Gastrocnemius medialis (tissue), 4 donors: ENCODE data around the gene RGS17. TPM values are rescaled to one million over a fixed set of nuclear protein-coding genes. Genes with fewer than 3 reads are reported as not detected.

ENCODE experiments used
- ATAC-seq, 2 donors: fragments of 150-250 bp; one replicate each; pipeline ENCODE4 v1.9.1; 2016
- DNase-seq, 2 donors: peaks; one replicate each; pipeline ENCODE4 v3.0.0-alpha.2; 2019
- H3K27ac ChIP-seq, 4 donors: fragments of 200-600 bp; sonication (generic); 1 replicate in 1 of 4; 2 replicates in 3 of 4; pipeline ENCODE4 v1.5.1; 2016 to 2018; ENCODE audit warnings: mild to moderate bottlenecking in 2 of 4, moderate library complexity in 1 of 4
- H3K27me3 ChIP-seq, 3 donors: fragments of 200-600 bp; sonication (generic) in 2 of 3; 1 replicate in 1 of 3; 2 replicates in 2 of 3; pipeline versions ENCODE4 v1.5.1 to v1.6.0; 2016 to 2019; ENCODE audit warnings: mild to moderate bottlenecking in 1 of 3, moderate library complexity in 1 of 3
- H3K36me3 ChIP-seq, 2 donors: fragments of 200-600 bp; sonication (generic) in 1 of 2; one replicate each; pipeline ENCODE4 v1.5.1; 2017 to 2018
- H3K4me1 ChIP-seq, 2 donors: fragments of 200-600 bp; sonication (generic) in 1 of 2; one replicate each; pipeline ENCODE4 v1.5.1; 2016 to 2017; ENCODE audit warnings: mild to moderate bottlenecking in 2 of 2
- H3K4me3 ChIP-seq, 4 donors: fragments of 200-600 bp; sonication (generic) in 3 of 4; 1 replicate in 1 of 4; 2 replicates in 3 of 4; pipeline ENCODE4 v1.5.1; 2016 to 2019; ENCODE audit warnings: mild to moderate bottlenecking in 2 of 4
- H3K9me3 ChIP-seq, 3 donors: fragments of 200-600 bp; sonication (generic) in 2 of 3; 1 replicate in 1 of 3; 2 replicates in 2 of 3; pipeline ENCODE4 v1.5.1; 2016 to 2019
- POLR2A ChIP-seq, 2 donors: fragments of 450-650 bp; IDR thresholded peaks; one replicate each; pipeline ENCODE4 v1.6.1; 2017; ENCODE audit warnings: antibody characterized with exemption in 2 of 2, mild to moderate bottlenecking in 2 of 2, moderate library complexity in 2 of 2
- in situ Hi-C, 4 donors: fragments of 200-750 bp; cut with MboI; loops; one replicate each; pipeline versions ENCODE4 v1.15.0 to v1.8.0; 2017; ENCODE audit warnings: low sequenced_read_pairs in 4 of 4
- intact Hi-C: fragments of 100-400 bp; cut with DNase I; formaldehyde crosslinking; loops from one replicate; pipeline ENCODE4 v1.15.1; 2023; ENCODE audit warnings: low total_unique reads
- total RNA-seq, 4 donors: library from RNA; depleted of rRNA; stranded (reverse); fragments of >200 nt; gene quantifications; one replicate each; pipeline versions ENCODE4 v1.1.0 to v1.2.3, GENCODE V29; 2016
- TF ChIP-seq, protein P1 (sequence below), 5 experiments: fragments of 450-650 bp in 3 of 5; fragments of 200-600 bp in 2 of 5; sonication (generic) in 2 of 5; IDR thresholded peaks in 4 of 5; conservative IDR thresholded peaks in 1 of 5; 1 replicate in 4 of 5; 2 replicates in 1 of 5; pipeline ENCODE4 v1.5.1; 2016 to 2019; ENCODE audit warnings: antibody characterized with exemption in 5 of 5, mild to moderate bottlenecking in 3 of 5, moderate library complexity in 3 of 5

The RGS17 gene
- total RNA-seq, 4 donors from 2014 or later = 0.11 TPM; not detected in 3

DNA sequence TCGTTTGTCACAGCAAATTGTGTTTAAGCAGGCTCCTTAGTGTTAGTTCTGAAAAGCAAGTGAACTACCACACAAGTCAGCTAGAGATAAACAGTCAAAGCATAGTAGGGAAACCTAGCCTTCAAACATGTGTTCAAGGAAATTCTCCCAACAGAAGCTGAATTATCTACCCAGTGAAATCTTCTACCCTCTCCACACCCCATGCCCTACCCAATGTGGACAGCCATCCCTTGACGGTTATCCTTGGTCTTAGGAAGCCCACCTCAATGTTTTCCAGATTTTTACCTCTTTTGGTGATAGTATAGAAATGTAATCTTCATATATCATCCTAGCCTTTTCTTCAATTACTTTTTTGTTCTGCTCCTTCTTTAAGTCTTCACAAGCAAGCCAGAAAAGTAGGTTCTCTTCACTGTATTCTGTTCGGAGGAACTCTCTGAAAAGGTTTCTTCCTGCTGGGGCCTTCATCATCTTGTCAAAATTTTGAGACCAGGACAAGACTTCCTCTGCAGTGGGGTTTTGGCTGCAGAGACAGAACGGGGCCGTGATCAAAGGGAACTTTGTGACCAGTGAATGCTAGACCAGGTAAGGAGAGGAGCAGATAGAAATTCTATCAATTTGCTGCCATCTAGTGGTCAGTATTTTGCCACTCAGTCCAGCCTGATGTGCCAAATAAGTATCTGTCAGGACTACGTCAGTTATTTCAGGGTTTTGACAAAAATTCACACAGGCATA lies 106.9 kb downstream of the RGS17 start:
- no peaks in the 10 kb centered on the region for H3K9me3 ChIP-seq
- DNase-seq = no peak
- in situ Hi-C loops = loop anchor here in 2 of 4 donors (10.0 kb wide), 1 partner anchor 159 kb away; no protein-coding TSS in a partner anchor
- no peak for TF ChIP-seq POLR2A (IDR thresholded peaks at IDR 0.05)
- TF ChIP-seq, protein P1, sequence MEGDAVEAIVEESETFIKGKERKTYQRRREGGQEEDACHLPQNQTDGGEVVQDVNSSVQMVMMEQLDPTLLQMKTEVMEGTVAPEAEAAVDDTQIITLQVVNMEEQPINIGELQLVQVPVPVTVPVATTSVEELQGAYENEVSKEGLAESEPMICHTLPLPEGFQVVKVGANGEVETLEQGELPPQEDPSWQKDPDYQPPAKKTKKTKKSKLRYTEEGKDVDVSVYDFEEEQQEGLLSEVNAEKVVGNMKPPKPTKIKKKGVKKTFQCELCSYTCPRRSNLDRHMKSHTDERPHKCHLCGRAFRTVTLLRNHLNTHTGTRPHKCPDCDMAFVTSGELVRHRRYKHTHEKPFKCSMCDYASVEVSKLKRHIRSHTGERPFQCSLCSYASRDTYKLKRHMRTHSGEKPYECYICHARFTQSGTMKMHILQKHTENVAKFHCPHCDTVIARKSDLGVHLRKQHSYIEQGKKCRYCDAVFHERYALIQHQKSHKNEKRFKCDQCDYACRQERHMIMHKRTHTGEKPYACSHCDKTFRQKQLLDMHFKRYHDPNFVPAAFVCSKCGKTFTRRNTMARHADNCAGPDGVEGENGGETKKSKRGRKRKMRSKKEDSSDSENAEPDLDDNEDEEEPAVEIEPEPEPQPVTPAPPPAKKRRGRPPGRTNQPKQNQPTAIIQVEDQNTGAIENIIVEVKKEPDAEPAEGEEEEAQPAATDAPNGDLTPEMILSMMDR (IDR thresholded peaks at IDR 0.05 in 4 of 5, conservative IDR thresholded peaks at IDR 0.05 in 1 of 5) = peak; percentile 45 to 79 (median 69)
- H3K36me3 ChIP-seq = no peaks in the 10 kb centered on the region
- H3K27ac ChIP-seq = no peak overlapping the region
- H3K4me3 ChIP-seq = no peak overlapping the region
- intact Hi-C loops = loop anchor here (1.0 to 2.0 kb wide), 2 partner anchors 21 to 159 kb away; no protein-coding TSS in a partner anchor
- H3K4me1 ChIP-seq = no peaks in the 10 kb centered on the region
- H3K27me3 ChIP-seq = no peaks in the 10 kb centered on the region
- peak; percentile 80 to 91 for ATAC-seq

DNA sequence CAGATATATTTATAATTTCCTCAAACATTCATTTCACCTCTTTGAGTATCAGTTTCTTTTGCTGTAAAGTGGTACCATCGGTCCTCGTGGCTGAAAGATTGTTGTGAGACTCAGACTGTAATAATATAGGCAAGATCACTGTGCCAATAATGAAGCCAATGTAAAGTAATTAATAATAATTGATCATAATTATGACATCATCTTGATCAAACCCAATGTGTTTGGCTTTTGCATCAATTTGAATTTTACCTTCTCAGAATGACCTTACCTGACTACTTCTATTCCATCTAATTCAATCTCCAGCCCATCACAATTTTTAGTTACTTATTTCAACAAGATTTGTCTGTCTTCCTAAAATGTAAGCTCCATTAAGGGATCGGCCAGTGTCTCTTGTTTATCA lies 112.7 kb downstream of the RGS17 start:
- ATAC-seq = no peak
- H3K4me1 ChIP-seq = no peaks in the 10 kb centered on the region
- DNase-seq = no peak
- no peak overlapping the region for H3K4me3 ChIP-seq
- intact Hi-C loops = no loop called here
- H3K36me3 ChIP-seq = no peaks in the 10 kb centered on the region
- no peak overlapping the region for H3K27ac ChIP-seq
- TF ChIP-seq, protein P1 (IDR thresholded peaks at IDR 0.05 in 4 of 5, conservative IDR thresholded peaks at IDR 0.05 in 1 of 5) = no peak
- no peak for TF ChIP-seq POLR2A (IDR thresholded peaks at IDR 0.05)
- H3K27me3 ChIP-seq = no peaks in the 10 kb centered on the region
- in situ Hi-C loops = loop anchor here in 1 of 4 donors (5.0 kb wide), 1 partner anchor 61 kb away; no protein-coding TSS in a partner anchor
- H3K9me3 ChIP-seq = no peaks in the 10 kb centered on the region

DNA sequence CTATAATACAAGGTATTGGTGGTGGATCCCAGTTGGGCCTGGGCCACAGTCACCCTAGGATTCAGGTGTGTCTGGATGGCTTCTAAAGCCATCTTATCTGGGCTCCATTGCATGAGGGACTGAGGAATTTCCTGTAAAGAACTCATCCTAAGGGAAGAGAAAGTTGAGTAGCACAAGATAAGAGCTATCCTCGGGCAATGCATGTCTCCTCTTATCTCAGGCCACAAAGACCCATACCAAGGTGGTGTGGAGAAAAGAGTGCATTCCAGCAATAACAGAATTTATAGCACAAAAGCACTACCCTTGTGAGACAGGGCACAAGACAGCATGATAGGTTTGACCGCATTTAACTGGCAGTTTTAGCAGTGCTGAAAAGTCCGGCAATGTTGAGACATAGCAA lies 114.2 kb downstream of the RGS17 start:
- no peak overlapping the region for H3K4me3 ChIP-seq
- H3K4me1 ChIP-seq = no peaks in the 10 kb centered on the region
- ATAC-seq (no peak), DNase-seq (no peak)
- no peaks in the 10 kb centered on the region for H3K36me3 ChIP-seq
- no peaks in the 10 kb centered on the region for H3K27me3 ChIP-seq
- intact Hi-C loops (no loop called here), in situ Hi-C loops (loop anchor here in 1 of 4 donors (5.0 kb wide), 1 partner anchor 60 kb away; no protein-coding TSS in a partner anchor)
- H3K9me3 ChIP-seq = no peaks in the 10 kb centered on the region
- H3K27ac ChIP-seq = no peak overlapping the region
- TF ChIP-seq, protein P1 (IDR thresholded peaks at IDR 0.05 in 4 of 5, conservative IDR thresholded peaks at IDR 0.05 in 1 of 5) = no peak
- no peak for TF ChIP-seq POLR2A (IDR thresholded peaks at IDR 0.05)

DNA sequence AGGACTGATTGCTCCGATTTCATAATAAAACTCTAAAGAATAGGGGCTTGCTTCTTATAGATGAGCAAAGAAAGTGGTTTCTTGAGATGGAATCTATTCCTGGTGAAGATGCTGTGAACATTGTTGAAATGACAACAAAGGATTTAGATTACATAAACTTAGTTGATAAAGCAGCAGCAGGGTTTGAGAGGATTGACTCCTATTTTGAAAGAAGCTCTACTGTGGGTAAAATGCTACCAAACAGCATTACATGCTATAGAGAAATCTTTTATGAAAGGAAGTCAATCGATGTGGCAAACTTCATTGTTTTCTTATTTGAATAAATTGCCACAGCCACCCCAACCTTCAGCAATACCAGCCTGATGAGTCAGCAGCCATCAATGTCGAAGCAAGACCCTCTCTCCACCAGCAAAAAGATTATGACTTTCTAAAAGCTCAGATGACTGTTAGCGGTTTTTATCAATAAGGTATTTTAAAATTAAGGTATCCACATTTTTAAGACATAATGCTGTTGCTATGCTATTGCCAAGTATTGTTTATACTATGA lies 115.9 kb downstream of the RGS17 start:
- DNase-seq = no peak
- no peaks in the 10 kb centered on the region for H3K9me3 ChIP-seq
- in situ Hi-C loops (loop anchor here in 1 of 4 donors (5.0 kb wide), 1 partner anchor 58 kb away; no protein-coding TSS in a partner anchor), intact Hi-C loops (no loop called here)
- ATAC-seq = no peak
- no peak overlapping the region for H3K27ac ChIP-seq
- H3K27me3 ChIP-seq = no peaks in the 10 kb centered on the region
- TF ChIP-seq, protein P1 (IDR thresholded peaks at IDR 0.05 in 4 of 5, conservative IDR thresholded peaks at IDR 0.05 in 1 of 5) = no peak
- TF ChIP-seq POLR2A (IDR thresholded peaks at IDR 0.05) = no peak
- no peak overlapping the region for H3K4me3 ChIP-seq
- no peaks in the 10 kb centered on the region for H3K4me1 ChIP-seq
- H3K36me3 ChIP-seq = no peaks in the 10 kb centered on the region
